Lower lobe of right lung (tissue), 2 donors: ENCODE results near the gene SMTNL1. TPM values are rescaled to one million over a fixed set of nuclear protein-coding genes. Genes with fewer than 3 reads are reported as not detected.
A peak's percentile ranks its signal among the peaks of the same experiment; 100 is the strongest.

Source experiments
- ATAC-seq, 2 donors: fragments of 200-7000 bp; cut with Tn5 transposase; one replicate each; pipeline ENCODE4 v1.9.1; 2020 to 2022; ENCODE audit warnings: mild to moderate bottlenecking in 2 of 2, moderate library complexity in 2 of 2
- DNase-seq: peaks from one replicate; pipeline ENCODE4 v3.0.0-alpha.2; 2020
- H3K27ac ChIP-seq: fragments of 200-600 bp; one replicate; pipeline ENCODE4 v1.8.0; 2022
- H3K27me3 ChIP-seq: fragments of 200-600 bp; one replicate; pipeline ENCODE4 v1.8.0; 2022; ENCODE audit warnings: low read depth
- H3K36me3 ChIP-seq: fragments of 200-600 bp; one replicate; pipeline ENCODE4 v1.8.0; 2022; ENCODE audit warnings: mild to moderate bottlenecking
- H3K4me1 ChIP-seq: fragments of 200-600 bp; one replicate; pipeline ENCODE4 v1.8.0; 2022
- H3K4me3 ChIP-seq: fragments of 200-600 bp; one replicate; pipeline ENCODE4 v1.8.0; 2022; ENCODE audit warnings: mild to moderate bottlenecking
- H3K9me3 ChIP-seq: fragments of 200-600 bp; one replicate; pipeline ENCODE4 v1.8.0; 2022
- CTCF ChIP-seq: fragments of 200-600 bp; IDR thresholded peaks from one replicate; pipeline ENCODE4 v1.8.0; 2022; ENCODE audit warnings: antibody characterized with exemption, mild to moderate bottlenecking
- intact Hi-C: fragments of 100-400 bp; cut with DNase I; formaldehyde crosslinking; loops from one replicate; pipeline ENCODE4 v1.11.0; 2022
- total RNA-seq: library from RNA; stranded (reverse); fragmentation: NEBNext Ultra II Directional; extraction: Animal tissue kit (Norgen Biotek cat#: 25700); gene quantifications from one replicate; pipeline ENCODE4 v1.2.1, GENCODE V29; 2021
- donor health status: DM: no; HTN: yes; CAD: no; lungs with severe emphysema.

Gene SMTNL1
- total RNA-seq, 1 donor from 2014 or later = not detected

DNA sequence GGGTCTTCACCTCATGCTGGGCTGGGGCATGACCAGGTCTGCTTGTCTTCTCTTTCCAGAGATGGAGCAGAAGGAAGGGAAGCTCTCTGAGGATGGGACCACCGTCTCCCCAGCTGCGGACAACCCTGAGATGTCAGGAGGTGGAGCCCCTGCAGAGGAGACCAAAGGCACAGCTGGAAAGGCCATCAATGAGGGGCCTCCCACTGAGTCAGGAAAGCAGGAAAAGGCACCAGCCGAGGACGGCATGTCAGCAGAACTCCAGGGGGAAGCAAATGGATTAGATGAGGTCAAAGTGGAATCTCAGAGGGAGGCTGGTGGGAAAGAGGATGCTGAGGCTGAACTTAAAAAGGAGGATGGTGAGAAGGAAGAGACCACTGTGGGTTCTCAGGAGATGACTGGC lies 5.2 kb downstream of the SMTNL1 start:
- H3K9me3 ChIP-seq = no peaks in the 10 kb centered on the region
- H3K27me3 ChIP-seq = no peaks in the 10 kb centered on the region
- peaks cover 1% of the 10 kb centered on the region for H3K36me3 ChIP-seq
- TF ChIP-seq CTCF = no peak
- ATAC-seq (no peak), DNase-seq (no peak)
- H3K4me1 ChIP-seq = no peaks in the 10 kb centered on the region
- H3K4me3 ChIP-seq = no peak overlapping the region
- H3K27ac ChIP-seq = no peak overlapping the region
- intact Hi-C loops = no loop called here

- ATAC-seq (peak; percentile 28 to 32), DNase-seq (no peak)
- no peaks in the 10 kb centered on the region for H3K27me3 ChIP-seq
- intact Hi-C loops = no loop called here
- no peaks in the 10 kb centered on the region for H3K4me1 ChIP-seq
- TF ChIP-seq CTCF = no peak
- H3K27ac ChIP-seq = no peak overlapping the region
- H3K36me3 ChIP-seq = peaks cover 8% of the 10 kb centered on the region
- H3K9me3 ChIP-seq = no peaks in the 10 kb centered on the region
- no peak overlapping the region for H3K4me3 ChIP-seq
Observed at GRCh38 chr11:57543593-57543992, 6.2 kb downstream of the SMTNL1 start.

- TF ChIP-seq CTCF = no peak
- Histone ChIP-seq H3K4me1 (no peaks in the 10 kb centered on the region), H3K36me3 (peaks cover 17% of the 10 kb centered on the region), H3K27me3 (no peaks in the 10 kb centered on the region), H3K9me3 (no peaks in the 10 kb centered on the region), H3K4me3 (no peak overlapping the region), H3K27ac (no peak overlapping the region)
- ATAC-seq = no peak
- DNase-seq = no peak
- intact Hi-C loops = no loop called here
Observed at GRCh38 chr11:57544566-57544965, 7.2 kb downstream of the SMTNL1 start.

GRCh38 chr11:57545883-57546282 lies 8.5 kb downstream of the SMTNL1 start:
- Histone ChIP-seq H3K27me3 (no peaks in the 10 kb centered on the region), H3K4me1 (no peaks in the 10 kb centered on the region), H3K9me3 (no peaks in the 10 kb centered on the region), H3K4me3 (no peak overlapping the region), H3K27ac (no peak overlapping the region), H3K36me3 (peaks cover 30% of the 10 kb centered on the region)
- no peak for DNase-seq
- ATAC-seq = peak in 1 of 2 donors; percentile 8
- no peak for TF ChIP-seq CTCF
- intact Hi-C loops = no loop called here

DNA sequence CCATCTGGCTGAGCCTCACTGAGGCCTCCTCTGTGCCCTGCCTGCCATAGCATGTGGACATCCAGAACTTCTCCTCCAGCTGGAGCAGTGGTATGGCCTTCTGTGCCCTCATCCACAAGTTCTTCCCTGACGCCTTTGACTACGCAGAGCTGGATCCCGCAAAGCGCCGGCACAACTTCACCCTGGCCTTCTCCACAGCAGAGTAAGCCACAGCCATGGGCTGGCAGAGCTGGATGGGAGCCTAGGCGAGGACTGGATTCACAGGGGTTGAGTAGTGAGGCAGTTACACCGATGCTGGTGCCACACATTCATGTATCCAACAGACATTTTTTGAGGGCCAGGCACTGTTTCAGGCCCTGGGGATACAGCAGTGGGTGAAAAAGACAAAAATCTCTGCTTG lies 9.1 kb downstream of the SMTNL1 start:
- intact Hi-C loops = no loop called here
- H3K36me3 ChIP-seq = peaks cover 35% of the 10 kb centered on the region
- no peak for TF ChIP-seq CTCF
- H3K4me3 ChIP-seq = no peak overlapping the region
- no peaks in the 10 kb centered on the region for H3K9me3 ChIP-seq
- no peak overlapping the region for H3K27ac ChIP-seq
- H3K27me3 ChIP-seq = no peaks in the 10 kb centered on the region
- no peak for ATAC-seq
- H3K4me1 ChIP-seq = no peaks in the 10 kb centered on the region
- DNase-seq = no peak
